HG02678 (cell line): Measurements from ENCODE around the gene TRH.
"Not testable (repeated sequence)": the region's sequence is repeated elsewhere in the genome, so short reads cannot be mapped to it uniquely, and the experiment has no call there.

Source experiments
- ATAC-seq: cut with Tn5 transposase; IDR thresholded peaks from one replicate; pipeline ENCODE4 v1.9.1; 2021; ENCODE audit warnings: mild to moderate bottlenecking, moderate library complexity; ENCODE audit not compliant: unreplicated experiment

Gene TRH

GRCh38 chr3:129962600-129962999 lies 11.9 kb upstream of the TRH start:
- ATAC-seq = no peak

GRCh38 chr3:129965937-129966336 lies 8.6 kb upstream of the TRH start:
- no peak for ATAC-seq

- no peak for ATAC-seq
These were observed 7.6 kb upstream of the TRH start for GRCh38 chr3:129966876-129967275.

- ATAC-seq = no peak
These were observed 6.8 kb upstream of the TRH start for GRCh38 chr3:129967761-129968160.

GRCh38 chr3:129971351-129972052 lies 3.0 kb upstream of the TRH start:
- no peak for ATAC-seq

- no peak for ATAC-seq
These were observed 2.2 kb upstream of the TRH start for GRCh38 chr3:129972301-129972700.

GRCh38 chr3:129973853-129974563 lies 512 bp upstream of the TRH start:
- ATAC-seq = no peak

- no peak for ATAC-seq
These were observed 549 bp downstream of the TRH start for GRCh38 chr3:129974833-129975704.

GRCh38 chr3:129975705-129976048 lies 1.2 kb downstream of the TRH start:
- no peak for ATAC-seq

- no peak for ATAC-seq
These were observed 1.8 kb downstream of the TRH start for GRCh38 chr3:129976286-129976685.

GRCh38 chr3:129978123-129978522 lies 3.6 kb downstream of the TRH start:
- ATAC-seq = no peak

GRCh38 chr3:129979905-129980304 lies 5.4 kb downstream of the TRH start:
- no peak for ATAC-seq

GRCh38 chr3:129983561-129983960 lies 9.0 kb downstream of the TRH start:
- no peak for ATAC-seq

- ATAC-seq = no peak
These were observed 9.6 kb downstream of the TRH start for GRCh38 chr3:129984125-129984524.

GRCh38 chr3:129985113-129985512 lies 10.6 kb downstream of the TRH start:
- ATAC-seq = no peak

- ATAC-seq = no peak
These were observed 13.9 kb downstream of the TRH start for GRCh38 chr3:129988429-129988828.

GRCh38 chr3:129989414-129989813 lies 14.9 kb downstream of the TRH start:
- ATAC-seq = no peak

GRCh38 chr3:129992781-129993180 lies 18.3 kb downstream of the TRH start:
- ATAC-seq = no peak

- ATAC-seq = no peak
These were observed 20.5 kb downstream of the TRH start for GRCh38 chr3:129994883-129995559.

- ATAC-seq = no peak
These were observed 21.6 kb downstream of the TRH start for GRCh38 chr3:129996073-129996472.

- ATAC-seq = not testable (repeated sequence)
These were observed 24.7 kb downstream of the TRH start for GRCh38 chr3:129999176-129999575.
